Breast epithelium (tissue), 3 donors: Measurements from ENCODE around the gene RALY.

Source experiments
- CTCF ChIP-seq, 3 donors: fragments of 450-650 bp; IDR thresholded peaks; one replicate each; pipeline ENCODE4 v1.5.1; 2016 to 2017; ENCODE audit warnings: antibody characterized with exemption in 3 of 3, mild to moderate bottlenecking in 3 of 3, moderate library complexity in 3 of 3
- POLR2A ChIP-seq: fragments of 450-650 bp; IDR thresholded peaks from one replicate; pipeline ENCODE4 v1.6.1; 2016; ENCODE audit warnings: antibody characterized with exemption, mild to moderate bottlenecking, moderate library complexity
- POLR2AphosphoS5 ChIP-seq, 3 donors: sonication (generic); formaldehyde crosslinking; IDR thresholded peaks; one replicate each; pipeline ENCODE4 v1.6.1; 2017; ENCODE audit warnings: antibody characterized with exemption in 3 of 3

- TF ChIP-seq POLR2A (no peak), POLR2AphosphoS5 (IDR thresholded peaks at IDR 0.05) (no peak), CTCF (IDR thresholded peaks at IDR 0.05) (no peak)
Measured at GRCh38 chr20:34070859-34071258, 77.1 kb downstream of the RALY start.
